CD4-positive, alpha-beta T cell treated with Interleukin-17A for 4 hours (primary cell): ENCODE measurements around the gene ZBTB46.

Experiments used
- DNase-seq: peaks from one replicate; pipeline ENCODE4 v3.0.0-alpha.2; 2020; ENCODE audit warnings: mixed read lengths

Gene ZBTB46

DNA sequence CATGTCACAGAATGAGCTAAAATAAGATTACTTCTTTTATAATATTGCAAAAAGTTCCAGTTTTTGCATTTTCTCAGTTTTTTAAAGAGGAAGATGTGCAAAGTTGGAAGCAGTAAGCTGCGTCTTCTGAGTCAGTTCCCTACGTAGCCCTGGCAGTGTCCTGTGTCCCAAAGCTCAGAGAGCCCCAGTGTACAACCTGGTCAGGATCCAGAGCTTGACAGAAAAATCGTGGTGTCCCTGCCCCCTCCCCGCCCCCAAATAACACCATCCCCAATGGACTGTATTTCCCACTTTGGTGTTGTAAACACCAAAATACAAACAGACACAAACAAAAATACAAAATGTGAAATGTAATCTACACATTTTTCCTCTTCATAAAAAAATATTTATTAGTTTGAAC lies 86.9 kb downstream of the ZBTB46 start:
- DNase-seq: no peak

DNA sequence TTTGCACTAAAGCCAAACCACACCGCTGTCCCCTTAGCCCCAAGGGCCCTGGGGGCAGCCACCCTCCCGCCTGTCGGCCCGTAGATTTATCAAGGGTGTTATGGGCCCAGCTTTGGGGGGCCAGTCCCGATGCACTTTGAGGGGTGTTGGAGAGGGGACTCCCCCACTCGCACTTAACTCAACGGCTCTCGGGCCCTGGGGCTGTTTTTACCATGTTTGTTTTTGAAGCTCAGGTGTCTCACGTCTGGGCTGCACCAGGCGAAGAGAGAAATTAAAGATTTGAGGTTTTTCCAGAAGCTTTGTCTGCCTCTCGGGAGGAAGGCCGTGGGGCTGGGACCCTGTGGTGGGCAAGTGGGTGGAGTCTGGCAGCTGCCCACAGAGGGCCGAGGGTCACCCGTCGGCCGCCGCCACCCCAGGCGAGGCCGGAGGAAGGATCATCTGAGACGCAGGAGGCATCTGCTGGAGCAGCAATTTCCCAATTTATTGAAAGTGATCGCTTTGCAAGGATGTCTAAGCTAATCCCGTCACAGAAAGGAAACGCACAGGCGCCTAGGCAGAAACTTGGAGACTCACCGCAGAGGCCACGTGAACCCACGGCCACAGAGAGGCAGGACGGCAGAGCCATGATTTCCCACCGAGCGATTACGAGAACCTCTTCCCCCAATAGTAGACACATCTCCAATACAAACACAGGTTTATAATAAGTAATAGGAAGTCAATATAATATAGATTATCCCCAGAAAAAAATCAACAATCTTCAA lies 87.7 kb downstream of the ZBTB46 start:
- no peak for DNase-seq

DNA sequence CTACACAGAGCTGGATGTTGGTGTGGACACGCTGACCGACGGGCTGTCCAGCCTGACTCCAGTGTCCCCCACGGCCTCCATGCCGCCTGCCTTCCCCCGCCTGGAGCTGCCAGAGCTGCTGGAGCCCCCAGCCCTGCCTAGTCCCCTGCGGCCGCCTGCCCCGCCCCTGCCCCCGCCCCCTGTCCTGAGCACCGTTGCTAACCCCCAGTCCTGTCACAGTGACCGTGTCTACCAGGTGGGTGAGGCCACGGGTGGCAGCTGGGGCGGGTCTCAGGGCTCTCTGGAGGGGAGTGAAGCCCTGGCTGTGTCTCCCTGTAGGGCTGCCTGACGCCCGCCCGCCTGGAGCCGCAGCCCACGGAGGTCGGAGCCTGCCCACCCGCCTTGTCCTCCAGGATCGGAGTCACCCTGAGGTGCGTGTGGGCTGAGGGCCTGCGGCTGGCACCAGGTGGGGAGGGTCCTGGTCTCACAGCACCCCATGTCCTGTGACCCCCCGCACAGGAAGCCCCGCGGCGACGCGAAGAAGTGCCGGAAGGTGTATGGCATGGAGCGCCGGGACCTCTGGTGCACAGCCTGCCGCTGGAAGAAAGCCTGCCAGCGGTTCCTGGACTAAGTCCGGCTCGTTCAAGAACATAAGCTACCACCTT lies 88.6 kb downstream of the ZBTB46 start:
- DNase-seq: no peak

DNA sequence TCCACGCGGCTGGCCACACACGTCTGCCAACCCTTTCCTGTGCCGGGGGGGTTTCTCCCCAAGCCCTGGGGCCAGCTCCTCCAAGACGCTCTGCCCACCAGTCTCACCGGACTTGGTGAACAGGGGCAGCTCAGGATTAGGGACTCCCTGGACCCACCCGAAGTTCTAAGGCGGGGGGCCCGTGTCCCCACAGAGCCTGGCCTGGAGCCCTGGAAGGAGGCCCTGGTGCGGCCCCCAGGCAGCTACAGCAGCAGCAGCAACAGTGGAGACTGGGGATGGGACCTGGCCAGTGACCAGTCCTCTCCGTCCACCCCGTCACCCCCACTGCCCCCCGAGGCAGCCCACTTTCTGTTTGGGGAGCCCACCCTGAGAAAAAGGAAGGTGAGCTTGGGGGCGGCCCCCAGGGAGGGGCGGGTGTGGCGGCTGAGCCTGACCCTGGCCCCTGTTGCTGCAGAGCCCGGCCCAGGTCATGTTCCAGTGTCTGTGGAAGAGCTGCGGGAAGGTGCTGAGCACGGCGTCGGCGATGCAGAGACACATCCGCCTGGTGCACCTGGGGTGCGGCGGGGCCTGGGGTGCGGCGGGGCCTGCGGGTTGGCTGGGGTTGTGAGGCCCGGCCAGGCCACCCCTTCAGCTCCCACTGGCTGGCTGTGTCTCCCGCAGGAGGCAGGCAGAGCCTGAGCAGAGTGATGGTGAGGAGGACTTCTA lies 89.2 kb downstream of the ZBTB46 start:
- no peak for DNase-seq

DNA sequence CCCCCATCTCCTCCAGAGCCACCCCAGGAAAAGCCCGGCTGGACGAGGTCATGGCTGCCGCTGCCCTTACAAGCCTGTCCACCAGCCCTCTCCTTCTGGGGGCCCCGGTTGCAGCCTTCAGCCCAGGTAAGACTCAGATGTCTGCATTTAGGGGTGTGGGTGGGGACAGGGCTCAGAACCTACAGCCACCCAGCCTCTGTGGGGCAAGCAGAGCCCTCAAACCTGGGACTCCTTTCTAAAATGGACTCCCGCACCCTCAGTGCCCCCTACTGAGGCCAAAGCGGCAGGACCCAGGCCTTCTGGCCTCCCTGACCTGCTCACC lies 89.7 kb downstream of the ZBTB46 start:
- no peak for DNase-seq

DNA sequence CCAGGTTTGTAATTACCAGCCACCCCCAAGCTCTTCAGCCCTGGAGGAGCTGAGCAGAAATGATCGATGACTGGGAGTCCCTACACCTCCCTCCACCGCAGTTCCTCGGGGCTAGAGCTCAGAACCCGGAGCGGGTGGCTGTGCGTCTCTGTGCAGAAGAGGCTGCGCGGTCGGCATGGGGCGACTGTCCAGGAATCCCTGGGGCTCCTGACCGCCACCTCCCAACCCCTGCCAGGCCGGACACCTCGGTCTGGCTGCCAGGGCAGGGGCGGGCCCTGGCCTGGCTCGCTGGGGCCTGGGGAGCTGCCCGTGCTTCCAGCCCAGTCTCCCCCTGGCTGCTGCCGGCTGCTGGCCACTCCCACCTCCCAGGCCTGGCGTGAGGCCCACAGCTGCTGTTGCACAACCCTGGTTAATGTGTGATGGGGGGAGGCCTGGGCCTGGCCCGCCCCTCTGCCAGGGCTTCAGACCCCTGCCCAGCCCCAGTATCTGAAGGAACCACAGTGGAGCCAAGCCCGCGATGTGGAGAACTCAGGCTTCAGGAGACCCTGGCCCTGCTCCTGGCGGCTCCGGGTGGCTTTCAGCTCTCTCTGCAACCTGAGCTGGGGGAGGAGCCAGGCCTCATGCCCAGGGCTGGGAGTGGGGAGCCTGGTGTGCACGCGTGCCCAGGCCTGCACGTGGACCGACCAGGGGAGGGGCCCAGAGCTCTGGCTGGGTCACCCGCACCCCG lies 90.3 kb downstream of the ZBTB46 start:
- peak; percentile 45 for DNase-seq

DNA sequence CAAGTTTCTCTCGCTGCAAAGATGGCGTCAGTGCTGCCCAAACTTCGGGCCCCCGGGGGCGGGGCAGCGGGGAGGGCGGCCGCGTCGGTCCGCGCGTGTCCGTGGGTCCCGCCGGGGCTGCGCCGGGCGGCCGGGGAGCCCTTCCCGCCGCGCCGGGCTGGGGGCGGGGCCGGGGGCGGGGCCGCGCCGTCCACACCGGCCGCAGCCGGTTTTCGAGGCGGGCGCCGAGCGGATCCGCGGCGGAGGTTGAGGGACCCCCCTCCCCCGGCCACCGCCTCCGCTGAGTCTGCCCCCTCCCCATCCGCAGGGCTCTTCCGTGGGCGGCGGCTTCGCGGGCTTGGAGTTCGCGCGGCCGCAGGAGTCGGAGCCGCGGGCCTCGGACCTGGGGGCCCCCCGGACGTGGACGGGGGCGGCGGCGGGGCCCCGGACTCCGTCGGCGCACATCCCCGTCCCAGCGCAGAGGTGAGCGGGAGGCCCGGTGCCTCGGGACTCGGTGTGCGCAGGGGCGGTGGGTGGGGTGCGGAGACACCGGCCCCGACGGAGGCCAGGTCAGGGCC lies 90.9 kb downstream of the ZBTB46 start:
- peak; percentile 72 for DNase-seq

DNA sequence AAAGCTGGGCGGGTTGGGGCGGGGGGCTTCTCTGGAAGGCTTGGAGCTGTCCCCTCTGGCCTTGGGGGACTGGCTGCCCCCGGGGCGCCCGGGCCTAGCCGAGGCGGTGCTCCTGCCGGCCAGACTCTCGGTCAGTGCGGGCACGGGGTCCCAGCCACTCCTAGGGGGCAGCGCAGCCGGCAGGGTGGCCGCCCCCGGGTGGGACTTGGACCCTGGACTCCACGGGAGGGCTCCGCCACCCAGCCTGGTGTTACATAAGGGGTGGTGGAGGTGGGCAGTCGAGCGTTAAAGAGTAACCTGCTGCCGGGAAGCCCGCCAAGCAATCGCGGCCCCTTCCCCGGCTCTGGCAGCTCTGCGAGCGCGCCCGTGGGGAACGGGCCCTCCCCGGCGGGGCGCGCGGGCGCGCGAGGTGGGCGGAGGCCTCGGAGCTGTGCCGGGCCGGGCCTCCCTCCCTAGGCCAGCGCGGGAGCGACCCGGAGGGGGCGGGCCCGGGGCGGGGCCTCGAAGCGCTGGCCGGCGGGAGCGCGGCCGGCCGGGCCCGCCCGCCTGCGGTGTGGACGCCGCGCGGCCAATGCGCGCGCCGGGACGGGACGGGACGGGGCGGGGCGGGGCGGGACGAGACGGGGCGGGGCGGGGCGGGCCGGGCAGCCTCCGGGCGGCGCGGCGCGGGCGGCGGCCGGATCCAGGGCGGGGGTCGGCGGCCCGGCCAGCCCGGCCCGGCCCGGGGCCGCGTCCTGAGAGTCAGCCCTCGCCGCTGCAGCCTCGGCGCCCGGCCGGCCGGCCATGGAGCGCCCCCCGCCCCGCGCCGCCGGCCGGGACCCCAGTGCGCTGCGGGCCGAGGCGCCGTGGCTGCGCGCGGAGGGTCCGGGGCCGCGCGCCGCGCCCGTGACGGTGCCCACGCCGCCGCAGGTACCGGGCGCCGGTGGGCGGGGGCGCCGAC lies 91.7 kb downstream of the ZBTB46 start, which contains the start of gene SLC2A4RG:
TSS of gene SLC2A4RG (plus strand) at position 647 of the 940 bp plus-strand sequence. CDS start at position 784, 137 bp downstream.
- peak; percentile 87 for DNase-seq

DNA sequence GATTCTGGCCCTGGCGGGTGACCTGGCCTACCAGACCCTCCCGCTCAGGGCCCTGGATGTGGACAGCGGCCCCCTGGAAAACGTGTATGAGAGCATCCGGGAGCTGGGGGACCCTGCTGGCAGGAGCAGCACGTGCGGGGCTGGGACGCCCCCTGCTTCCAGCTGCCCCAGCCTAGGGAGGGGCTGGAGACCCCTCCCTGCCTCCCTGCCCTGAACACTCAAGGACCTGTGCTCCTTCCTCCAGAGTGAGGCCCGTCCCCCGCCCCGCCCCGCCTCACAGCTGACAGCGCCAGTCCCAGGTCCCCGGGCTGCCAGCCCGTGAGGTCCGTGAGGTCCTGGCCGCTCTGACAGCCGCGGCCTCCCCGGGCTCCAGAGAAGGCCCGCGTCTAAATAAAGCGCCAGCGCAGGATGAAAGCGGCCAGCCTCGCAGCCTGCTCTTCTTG lies 92.4 kb downstream of the ZBTB46 start:
- DNase-seq: peak; percentile 50

DNA sequence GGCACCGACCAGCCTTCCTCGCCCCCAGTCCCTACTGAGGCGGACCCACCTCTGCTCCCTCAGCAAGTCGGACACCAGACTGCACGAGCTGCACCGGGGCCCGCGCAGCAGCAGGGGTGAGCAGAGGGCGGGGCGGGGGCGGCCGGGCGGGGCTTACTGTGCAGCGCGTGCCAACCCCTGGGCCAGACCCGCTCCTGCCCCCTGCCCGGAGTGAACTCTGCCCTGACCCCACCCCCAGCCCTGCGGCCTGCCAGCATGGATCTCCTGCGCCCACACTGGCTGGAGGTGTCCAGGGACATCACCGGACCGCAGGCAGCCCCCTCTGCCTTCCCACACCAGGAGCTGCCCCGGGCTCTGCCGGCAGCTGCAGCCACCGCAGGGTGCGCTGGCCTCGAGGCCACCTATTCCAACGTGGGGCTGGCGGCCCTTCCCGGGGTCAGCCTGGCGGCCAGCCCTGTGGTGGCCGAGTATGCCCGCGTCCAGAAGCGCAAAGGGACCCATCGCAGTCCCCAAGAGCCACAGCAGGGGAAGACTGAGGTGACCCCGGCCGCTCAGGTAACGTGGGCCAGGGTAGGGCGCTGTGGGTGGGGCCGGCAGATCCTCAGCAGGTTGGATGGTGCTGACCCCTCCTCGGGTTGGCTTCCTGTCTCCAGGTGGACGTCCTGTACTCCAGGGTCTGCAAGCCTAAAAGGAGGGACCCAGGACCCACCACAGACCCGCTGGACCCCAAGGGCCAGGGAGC lies 92.9 kb downstream of the ZBTB46 start:
- peak; percentile 73 for DNase-seq

DNA sequence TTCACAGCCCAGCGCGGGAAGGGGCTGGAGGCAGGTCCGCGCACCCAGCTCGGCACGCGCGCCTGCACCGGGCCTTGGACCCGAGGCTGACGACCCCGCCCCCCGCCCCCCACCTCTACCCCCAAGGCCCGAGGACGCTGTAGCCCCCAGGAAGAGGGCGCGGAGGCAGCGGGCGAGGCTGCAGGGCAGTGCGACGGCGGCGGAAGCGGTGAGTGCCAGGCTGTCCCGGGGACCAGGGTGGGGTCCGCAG lies 93.4 kb downstream of the ZBTB46 start:
- DNase-seq: no peak

DNA sequence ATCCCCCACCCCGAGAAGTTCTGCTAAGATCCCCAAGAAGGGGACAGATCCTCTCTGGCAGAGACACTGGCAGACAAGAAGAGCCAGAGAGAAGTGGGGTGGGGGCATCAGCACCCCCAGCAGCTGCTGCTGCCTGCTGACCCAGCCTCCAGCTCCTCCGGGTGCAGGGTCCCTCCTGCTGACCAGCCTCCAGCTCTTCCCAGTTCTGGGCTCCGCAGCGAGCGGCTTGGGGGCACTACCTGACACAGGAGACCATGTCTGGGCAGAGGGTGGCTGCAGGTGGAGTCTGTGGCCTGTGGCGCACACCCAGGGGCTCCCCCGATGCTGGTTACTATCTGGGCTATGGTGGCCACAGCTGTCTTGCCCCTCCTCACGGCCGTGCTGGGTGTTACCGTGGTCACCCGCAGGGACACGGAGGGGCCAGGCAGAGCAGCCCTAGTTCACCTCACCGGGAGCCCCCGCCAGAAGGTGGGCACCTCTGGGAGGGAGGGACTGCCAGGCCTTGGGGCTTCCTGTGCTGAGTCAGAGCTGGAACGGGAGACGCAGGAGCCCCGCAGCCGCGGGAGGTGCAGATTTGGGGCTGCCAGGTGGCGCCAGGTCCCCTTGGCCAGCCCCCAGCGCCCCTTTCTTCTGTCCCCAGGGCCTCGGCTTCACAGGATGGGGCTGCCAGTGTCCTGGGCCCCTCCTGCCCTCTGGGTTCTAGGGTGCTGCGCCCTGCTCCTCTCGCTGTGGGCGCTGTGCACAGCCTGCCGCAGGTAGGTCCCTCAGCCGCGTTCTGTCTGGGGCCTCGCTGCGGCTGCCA lies 94.0 kb downstream of the ZBTB46 start:
- peak; percentile 77 for DNase-seq

DNA sequence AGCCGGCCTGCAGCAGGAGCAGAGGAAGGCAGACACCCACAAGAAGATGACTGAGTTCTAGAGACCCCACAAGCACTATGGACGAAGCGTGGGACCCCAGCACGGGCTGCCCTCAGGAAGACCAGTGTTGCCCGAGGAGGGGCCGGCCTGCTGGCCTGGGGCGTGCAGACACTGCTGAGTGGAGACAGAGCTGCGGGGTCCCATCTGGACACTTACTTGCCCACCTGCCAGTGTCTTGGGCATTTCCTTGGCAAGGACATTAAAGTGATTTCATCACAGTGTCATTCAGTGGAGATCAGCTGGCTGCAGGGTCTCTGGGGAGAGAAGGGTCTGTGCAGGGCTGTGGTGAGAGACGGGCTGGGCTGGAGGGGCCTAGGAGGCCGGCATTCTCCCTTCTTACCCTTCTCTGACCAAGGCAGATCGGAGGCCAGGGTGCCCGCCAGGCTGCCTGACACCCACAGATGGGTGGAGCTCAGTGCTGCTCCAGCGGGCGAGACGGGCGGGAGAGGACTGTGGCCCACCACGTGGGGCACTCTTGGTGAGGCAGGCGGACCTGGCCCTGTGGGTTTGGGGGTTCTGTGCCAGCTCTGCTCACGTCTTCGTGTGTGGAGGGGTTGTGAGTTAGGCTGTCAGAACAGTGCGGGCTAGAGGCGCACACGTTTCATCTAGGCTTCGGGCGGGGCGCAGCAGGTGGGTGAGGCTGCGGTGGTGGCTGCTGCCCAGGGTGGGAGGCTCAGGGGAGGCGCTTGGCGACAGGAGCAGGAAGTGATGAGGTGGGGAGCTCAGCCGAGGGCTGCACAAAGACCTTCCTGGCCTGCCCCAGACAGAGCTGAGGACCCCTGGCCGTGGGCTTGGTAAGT lies 95.0 kb downstream of the ZBTB46 start, which contains the start of gene LIME1:
TSS of gene LIME1 (plus strand) at position 806 of the 860 bp plus-strand sequence. CDS start 886 bp downstream, outside the sequence.
- DNase-seq: peak; percentile 88

DNA sequence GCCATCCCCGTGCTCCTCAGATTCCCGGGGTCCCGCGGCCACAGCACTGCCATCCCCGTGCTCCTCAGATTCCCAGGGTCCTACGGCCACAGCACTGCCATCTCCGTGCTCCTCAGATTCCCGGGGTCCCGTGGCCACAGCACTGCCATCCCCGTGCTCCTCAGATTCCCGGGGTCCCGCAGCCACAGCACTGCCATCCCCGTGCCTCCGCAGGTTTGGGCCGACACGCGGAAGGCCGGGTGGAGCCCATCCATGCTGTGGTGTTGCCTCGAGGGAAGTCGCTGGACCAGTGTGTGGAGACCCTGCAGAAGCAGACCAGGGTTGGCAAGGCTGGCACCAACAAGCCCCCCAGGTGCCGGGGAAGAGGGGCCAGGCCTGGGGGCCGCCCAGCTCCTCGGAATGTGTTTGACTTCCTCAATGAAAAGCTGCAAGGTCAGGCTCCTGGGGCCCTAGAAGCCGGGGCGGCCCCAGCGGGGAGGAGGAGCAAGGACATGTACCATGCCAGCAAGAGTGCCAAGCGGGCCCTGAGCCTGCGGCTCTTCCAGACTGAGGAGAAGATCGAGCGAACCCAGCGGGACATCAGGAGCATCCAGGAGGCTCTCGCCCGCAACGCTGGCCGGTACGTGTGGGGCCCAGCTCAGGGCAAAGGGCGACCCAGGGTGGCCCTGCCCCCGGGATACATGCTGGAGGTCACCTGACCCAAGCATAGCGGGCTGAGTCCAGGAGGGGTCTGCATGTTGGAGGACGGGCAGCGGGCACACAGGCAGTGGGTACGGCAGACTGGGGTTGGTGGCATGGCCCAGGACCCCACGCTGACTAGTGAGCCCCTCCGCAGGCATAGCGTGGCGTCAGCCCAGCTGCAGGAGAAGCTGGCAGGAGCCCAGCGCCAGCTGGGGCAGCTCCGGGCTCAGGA lies 95.9 kb downstream of the ZBTB46 start:
- no peak for DNase-seq

DNA sequence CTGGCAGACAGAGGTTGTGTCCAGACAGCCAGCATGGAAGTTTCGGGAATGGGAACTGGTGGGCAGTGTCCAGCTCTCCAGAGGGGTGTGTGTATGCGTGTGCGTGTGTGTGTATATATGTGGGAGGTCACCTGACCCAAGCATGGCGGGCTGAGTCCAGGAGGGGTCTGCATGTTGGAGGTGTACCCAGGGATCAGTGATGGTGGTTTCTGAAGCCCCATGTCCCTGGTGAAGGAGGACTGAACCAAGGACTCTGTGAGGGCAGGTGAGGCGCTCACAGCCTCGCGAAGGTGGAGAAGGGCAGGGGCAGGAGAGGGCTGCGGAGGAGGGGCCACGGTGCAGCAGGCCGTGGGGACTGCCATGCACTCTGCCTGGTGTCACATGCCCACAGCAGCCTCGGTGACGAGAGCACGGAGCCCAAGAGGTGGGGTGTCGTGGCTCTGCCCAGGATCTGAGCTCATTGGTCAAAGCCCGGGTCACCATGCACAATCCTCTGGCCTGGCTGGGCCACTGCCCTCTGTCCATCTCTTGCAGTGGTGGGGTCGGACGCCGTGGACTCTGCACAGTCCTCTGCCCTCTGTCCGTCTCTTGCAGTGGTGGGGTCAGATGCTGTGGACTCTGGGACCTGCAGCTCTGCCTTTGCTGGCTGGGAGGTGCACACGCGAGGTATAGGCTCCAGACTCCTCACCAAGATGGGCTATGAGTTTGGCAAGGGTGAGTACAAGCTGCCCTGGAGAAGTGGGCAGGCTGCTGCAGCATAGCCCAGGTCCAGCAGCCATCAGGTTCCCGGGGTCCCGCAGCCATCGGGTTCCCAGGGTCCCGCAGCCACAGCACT lies 96.7 kb downstream of the ZBTB46 start:
- DNase-seq: no peak

DNA sequence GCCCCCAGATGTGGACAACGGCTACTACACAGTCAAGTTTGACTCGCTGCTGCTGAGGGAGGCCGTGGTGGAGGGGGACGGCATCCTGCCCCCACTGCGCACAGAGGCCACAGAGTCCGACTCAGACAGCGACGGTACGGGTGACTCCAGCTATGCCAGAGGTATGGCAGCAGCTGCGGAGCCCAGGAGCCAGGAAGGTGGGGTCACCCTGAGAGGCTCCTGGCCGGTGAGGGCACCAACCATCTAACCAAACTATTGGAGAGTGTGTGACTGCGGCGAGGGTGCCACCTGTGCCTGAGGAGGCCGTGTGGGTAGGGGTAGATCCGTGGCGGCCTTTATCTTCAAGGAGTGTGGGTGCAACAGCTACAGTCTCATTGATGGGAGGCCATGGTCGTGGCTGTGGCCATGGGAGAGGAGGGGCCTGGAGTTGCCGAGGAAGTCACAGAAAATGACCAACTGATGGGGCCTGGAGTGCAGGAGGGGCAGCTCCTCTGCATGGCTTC lies 97.4 kb downstream of the ZBTB46 start:
- DNase-seq: no peak

DNA sequence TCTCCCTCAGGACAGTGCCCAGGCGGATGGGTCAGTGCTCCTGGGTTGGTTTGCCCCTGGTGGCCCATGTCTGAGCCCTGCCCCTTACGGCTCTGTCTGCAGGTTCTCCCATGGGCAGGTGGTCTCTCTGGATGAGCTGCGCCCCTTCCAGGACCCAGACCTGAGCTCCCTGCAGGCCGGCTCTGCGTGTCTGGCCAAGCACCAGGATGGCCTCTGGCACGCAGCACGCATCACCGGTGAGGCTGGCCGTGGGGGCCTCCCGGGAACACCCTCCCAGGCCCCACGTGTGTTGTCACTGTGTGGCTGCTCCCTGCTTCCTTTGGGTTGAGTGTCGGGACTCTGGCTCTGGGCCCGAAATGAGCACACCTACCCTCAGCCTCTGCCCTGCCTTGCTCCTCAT lies 97.9 kb downstream of the ZBTB46 start:
- no peak for DNase-seq
